ENCODE data around the gene TUBGCP3.

Gene TUBGCP3

GRCh38 chr13:112616586-112617362, 28.8 kb upstream of the TUBGCP3 start:
- no peak for DNase-seq

- no peak for DNase-seq
These were observed 27.4 kb upstream of the TUBGCP3 start for GRCh38 chr13:112615391-112615790.

GRCh38 chr13:112614835-112615234, 26.9 kb upstream of the TUBGCP3 start:
- no peak for DNase-seq

GRCh38 chr13:112608212-112608611, 20.3 kb upstream of the TUBGCP3 start:
- no peak for DNase-seq

- DNase-seq = peak; percentile 82
These were observed 18.4 kb upstream of the TUBGCP3 start for GRCh38 chr13:112606109-112607001.

- DNase-seq = no peak
These were observed 17.6 kb upstream of the TUBGCP3 start for GRCh38 chr13:112605531-112605990.

- no peak for DNase-seq
These were observed 15.8 kb upstream of the TUBGCP3 start for GRCh38 chr13:112603641-112604225.

- DNase-seq = no peak
These were observed 14.2 kb upstream of the TUBGCP3 start for GRCh38 chr13:112602189-112602588.

GRCh38 chr13:112601371-112601770, 13.4 kb upstream of the TUBGCP3 start:
- DNase-seq = no peak

GRCh38 chr13:112596235-112596634, 8.3 kb upstream of the TUBGCP3 start:
- no peak for DNase-seq

GRCh38 chr13:112592647-112593046, 4.7 kb upstream of the TUBGCP3 start:
- DNase-seq = no peak

GRCh38 chr13:112592181-112592580, 4.2 kb upstream of the TUBGCP3 start:
- DNase-seq = no peak

- DNase-seq = no peak
These were observed 741 bp upstream of the TUBGCP3 start for GRCh38 chr13:112588490-112589297.

- peak; percentile 70 to 74 for DNase-seq
These were observed 665 bp downstream of the TUBGCP3 start for GRCh38 chr13:112587212-112587763.

- no peak for DNase-seq
These were observed 1.5 kb downstream of the TUBGCP3 start for GRCh38 chr13:112586334-112586960.

- no peak for DNase-seq
These were observed 4.2 kb downstream of the TUBGCP3 start for GRCh38 chr13:112583592-112584277.

GRCh38 chr13:112582263-112582662, 5.7 kb downstream of the TUBGCP3 start:
- DNase-seq = no peak

GRCh38 chr13:112580912-112581311, 7.0 kb downstream of the TUBGCP3 start:
- no peak for DNase-seq

GRCh38 chr13:112580211-112580610, 7.7 kb downstream of the TUBGCP3 start:
- no peak for DNase-seq

GRCh38 chr13:112579310-112579843, 8.6 kb downstream of the TUBGCP3 start:
- no peak for DNase-seq

- no peak for DNase-seq
These were observed 11.2 kb downstream of the TUBGCP3 start for GRCh38 chr13:112576768-112577167.

Data from activated CD4-positive, alpha-beta T cell treated with anti-CD3 and anti-CD28 coated beads, Interleukin-2, amount 50 U/mL, for 4 hours (primary cell).